NCI-H345 (cell line): Measurements from ENCODE around the gene GRIN2B.

ENCODE experiments used
- DNase-seq: peaks from one replicate; lab custom pipeline; 2025; lab: John Stamatoyannopoulos, UW

The GRIN2B gene

GRCh38 chr12:13957576-13957975, 23.8 kb downstream of the GRIN2B start:
- no peak for DNase-seq

- DNase-seq = no peak
Observed at GRCh38 chr12:13956060-13956590, 25.3 kb downstream of the GRIN2B start.

DNA sequence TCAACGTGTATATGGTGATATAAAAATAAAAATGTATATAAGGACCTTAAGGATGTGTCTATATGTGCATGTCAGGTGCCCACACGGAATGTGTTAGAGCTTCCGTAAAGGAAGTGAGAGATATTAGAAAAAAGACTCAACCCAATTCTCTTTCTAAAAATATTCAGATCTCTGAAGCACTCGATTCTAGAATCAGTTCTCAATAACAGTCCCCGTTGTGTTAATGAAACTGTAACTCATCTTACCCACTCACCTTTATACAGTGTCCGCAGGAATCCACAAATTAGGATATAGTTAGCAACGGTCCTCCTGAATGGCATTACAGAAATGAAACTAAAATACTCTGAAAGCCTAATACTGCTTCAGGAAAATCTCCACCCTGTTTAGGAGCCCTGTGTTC, 29.3 kb downstream of the GRIN2B start:
- DNase-seq = no peak

DNA sequence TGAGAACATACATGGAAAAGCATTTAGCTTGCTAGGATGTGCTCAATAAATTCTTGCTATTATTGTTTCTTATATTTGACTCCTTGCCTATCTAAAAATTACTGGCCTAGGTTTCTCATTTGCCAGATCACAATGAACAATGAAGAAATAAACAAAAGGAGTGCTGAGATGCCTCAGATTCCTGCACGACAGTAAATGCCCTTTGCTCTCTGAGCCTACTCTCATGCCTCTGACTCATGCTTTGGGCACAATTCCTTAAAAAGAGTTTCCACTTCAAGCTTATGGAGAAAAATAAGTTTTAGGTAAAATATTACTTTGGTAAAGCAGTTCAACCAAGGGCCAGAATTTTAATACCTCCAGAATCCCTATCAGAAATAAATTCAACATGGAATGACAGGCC, 30.9 kb downstream of the GRIN2B start:
- DNase-seq = no peak

DNA sequence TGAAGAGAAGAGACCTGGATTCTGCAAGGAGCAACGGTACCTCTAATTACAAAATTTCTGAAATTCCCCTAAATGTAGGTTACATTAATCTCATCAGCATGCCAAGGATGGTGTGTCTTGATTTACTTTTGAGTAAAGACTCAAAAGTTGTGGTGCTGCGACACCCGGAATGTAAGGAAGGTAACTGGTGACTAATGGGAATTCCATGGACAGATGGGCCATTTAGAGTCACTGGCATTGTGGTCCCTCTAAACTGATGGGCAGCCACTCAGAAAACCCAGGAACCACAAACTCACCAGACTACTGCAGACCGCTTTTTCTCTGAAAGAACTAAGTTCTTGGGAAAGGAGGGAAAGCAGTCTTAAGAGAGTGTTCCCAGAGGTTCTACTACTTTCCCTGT, 32.8 kb downstream of the GRIN2B start:
- DNase-seq = no peak

- no peak for DNase-seq
Observed at GRCh38 chr12:13947276-13947946, 34.0 kb downstream of the GRIN2B start.

DNA sequence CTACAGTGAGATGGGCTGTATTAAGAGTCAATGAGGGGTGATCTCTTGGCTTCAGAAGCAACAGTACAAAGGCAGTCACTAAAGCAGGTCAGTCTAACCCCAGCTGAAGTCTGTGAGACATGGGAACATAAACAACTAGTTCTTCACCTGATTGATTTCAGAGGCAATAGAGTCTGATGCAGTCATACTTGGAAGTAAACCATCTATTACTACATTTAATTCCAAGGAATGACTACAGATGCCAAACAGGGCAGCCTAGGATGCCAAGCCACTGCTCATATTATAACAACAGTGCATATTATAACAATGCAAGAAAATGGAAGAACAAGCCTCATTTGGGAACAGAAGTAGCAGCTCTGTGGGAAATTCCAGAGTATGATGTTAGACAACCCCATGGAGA, 35.8 kb downstream of the GRIN2B start:
- no peak for DNase-seq

- DNase-seq = peak; percentile 27
Observed at GRCh38 chr12:13945236-13945635, 36.2 kb downstream of the GRIN2B start.

DNA sequence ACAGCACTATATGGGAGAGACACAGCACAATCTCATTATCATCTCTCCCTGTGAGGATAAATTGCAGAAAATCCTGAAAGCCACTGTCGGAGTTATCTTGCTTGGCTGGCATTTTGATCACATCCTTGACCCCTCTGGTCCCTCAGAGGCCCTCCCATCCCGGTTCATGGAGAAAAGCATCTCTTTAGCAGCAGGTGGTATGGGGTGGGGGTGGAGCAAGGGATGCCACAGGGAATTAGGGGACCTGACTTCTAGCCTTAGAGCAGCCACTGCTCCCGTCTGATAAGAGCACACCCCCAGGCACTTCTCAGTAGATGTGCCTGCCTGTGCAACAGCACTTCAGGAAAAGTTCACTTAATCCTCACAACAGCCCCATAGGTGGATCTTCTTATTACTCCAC, 38.6 kb downstream of the GRIN2B start:
- no peak for DNase-seq

DNA sequence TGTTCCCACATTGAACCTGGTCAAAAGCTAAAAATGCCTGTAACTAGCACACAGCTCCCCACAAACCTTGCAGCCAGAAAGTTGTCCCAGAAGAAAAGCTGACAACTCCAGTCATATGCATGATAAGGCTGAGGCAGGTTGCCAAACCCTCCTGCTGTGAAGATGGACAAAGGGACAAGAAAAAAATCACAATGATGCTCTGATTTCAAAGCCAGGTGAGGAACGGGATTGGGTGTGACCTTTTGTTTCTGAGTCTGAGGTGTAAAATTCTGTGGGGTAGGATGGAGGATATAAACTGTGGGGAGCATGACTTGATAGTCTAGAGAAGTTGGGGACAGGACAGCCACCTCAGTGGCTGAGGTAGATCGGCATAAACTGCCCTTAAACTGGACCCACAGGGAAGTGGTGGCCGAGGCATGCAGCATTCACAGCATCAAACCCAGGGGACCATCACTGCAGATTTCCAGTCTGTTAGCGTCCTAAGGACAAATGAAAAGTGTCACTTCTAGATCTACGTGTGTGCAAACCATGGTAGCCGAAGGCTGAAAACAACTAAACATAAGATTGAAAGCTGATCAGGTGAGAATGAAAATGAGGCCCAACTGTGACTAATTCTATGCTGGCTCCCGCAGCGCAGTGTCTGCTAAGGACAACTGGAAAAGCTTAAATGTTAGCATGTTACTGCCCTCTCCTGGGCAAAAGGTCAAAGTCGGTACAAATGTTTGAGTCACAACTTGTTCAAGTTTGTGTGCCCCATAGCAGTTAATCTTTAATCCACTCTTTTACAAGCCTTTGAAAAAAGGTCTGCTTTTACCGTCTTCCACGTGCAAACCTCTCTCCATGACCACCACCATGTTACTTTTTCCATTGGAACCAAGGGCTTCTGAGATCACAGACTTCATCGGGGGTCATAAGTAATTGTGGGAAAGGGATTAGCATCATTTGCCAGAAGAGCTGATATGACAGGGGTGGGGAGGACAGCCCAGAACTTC, 39.8 kb downstream of the GRIN2B start:
- peak; percentile 79 for DNase-seq

GRCh38 chr12:13940335-13940865, 41.0 kb downstream of the GRIN2B start:
- DNase-seq = no peak

DNA sequence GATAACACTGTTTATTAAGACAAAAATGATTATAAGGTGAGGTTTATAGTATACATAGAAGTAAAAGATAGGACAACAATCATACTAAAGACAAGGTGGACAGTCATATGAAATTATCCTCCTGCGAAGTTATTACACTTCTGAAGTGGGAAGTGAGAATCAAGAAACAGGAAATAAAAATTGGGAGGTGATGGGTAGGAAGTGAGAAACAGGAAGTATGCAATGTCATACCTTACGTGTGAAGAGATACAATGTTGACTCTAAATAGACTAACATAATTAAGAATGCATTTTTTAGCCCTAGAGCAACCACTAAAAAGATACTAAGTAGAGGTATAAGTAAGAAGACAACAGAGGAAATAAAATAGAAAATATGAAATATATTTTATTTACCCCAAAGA, 43.7 kb downstream of the GRIN2B start:
- no peak for DNase-seq

DNA sequence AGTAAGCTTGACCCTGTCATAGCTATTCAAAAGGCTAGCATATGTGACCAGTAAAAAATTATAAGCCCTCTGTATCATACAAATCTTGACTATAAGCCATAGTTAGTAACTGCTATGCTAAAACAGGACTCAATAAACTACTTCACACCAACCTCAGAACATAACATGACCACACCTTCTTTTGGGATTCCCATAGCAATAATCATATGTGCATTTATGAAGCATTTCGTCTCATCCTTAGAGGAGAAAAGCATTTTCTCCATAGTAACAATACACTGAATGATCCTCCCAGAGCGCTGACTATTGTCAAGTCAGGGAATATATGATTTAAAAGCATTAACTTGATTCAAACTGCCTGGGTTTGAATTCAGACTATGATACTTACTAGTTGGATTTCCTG, 46.2 kb downstream of the GRIN2B start:
- no peak for DNase-seq
